Stimulated activated memory B cell treated with anti-CD40 and anti-IgM and Interleukin-4, amounts not matched to agents 10 μg/mL and 1 μg/mL and 100 μg/mL, for 72 hours (primary cell): ENCODE measurements around the gene TBC1D20.

Source experiments
- ATAC-seq: fragments of 150-1000 bp; cut with Tn5 transposase; 2 replicates; pipeline ENCODE4 v1.10.0; 2021
- H3K27ac Mint-ChIP-seq: one replicate; pipeline ENCODE4 v1.8.0; 2022; ENCODE audit warnings: mild to moderate bottlenecking, mixed read lengths
- H3K27me3 Mint-ChIP-seq: one replicate; pipeline ENCODE4 v1.8.0; 2022; ENCODE audit warnings: mixed read lengths
- H3K36me3 Mint-ChIP-seq: one replicate; pipeline ENCODE4 v1.8.0; 2022; ENCODE audit warnings: mixed read lengths
- H3K4me1 Mint-ChIP-seq: one replicate; pipeline ENCODE4 v1.8.0; 2022; ENCODE audit warnings: mixed read lengths
- H3K4me3 Mint-ChIP-seq: one replicate; pipeline ENCODE4 v1.8.0; 2022; ENCODE audit warnings: mild to moderate bottlenecking, moderate library complexity, mixed read lengths
- H3K9me3 Mint-ChIP-seq: one replicate; pipeline ENCODE4 v1.8.0; 2022; ENCODE audit warnings: mixed read lengths

Gene TBC1D20

GRCh38 chr20:434221-434620 is 28.1 kb downstream of the TBC1D20 start:
- Mint-ChIP-seq H3K27ac (peak overlapping the region; percentile 85), H3K27me3 (no peaks in the 10 kb centered on the region), H3K9me3 (no peaks in the 10 kb centered on the region), H3K4me3 (peak overlapping the region; percentile 16), H3K36me3 (peaks cover 57% of the 10 kb centered on the region), H3K4me1 (peaks cover 71% of the 10 kb centered on the region)
- no peak for ATAC-seq

- Mint-ChIP-seq H3K36me3 (peaks cover 51% of the 10 kb centered on the region), H3K9me3 (no peaks in the 10 kb centered on the region), H3K4me1 (peaks cover 63% of the 10 kb centered on the region), H3K4me3 (peak overlapping the region; percentile 55), H3K27me3 (no peaks in the 10 kb centered on the region), H3K27ac (peak overlapping the region; percentile 85)
- ATAC-seq, result peak; percentile 82
Measured at GRCh38 chr20:433300-433975, 28.9 kb downstream of the TBC1D20 start.

- Mint-ChIP-seq H3K9me3 (no peaks in the 10 kb centered on the region), H3K36me3 (peaks cover 55% of the 10 kb centered on the region), H3K4me1 (peaks cover 57% of the 10 kb centered on the region), H3K4me3 (no peak overlapping the region), H3K27me3 (no peaks in the 10 kb centered on the region), H3K27ac (peak overlapping the region; percentile 85)
- no peak for ATAC-seq
Measured at GRCh38 chr20:432677-433299, 29.5 kb downstream of the TBC1D20 start.

GRCh38 chr20:432208-432607 is 30.1 kb downstream of the TBC1D20 start:
- peaks cover 51% of the 10 kb centered on the region for H3K36me3 Mint-ChIP-seq
- ATAC-seq, result no peak
- H3K4me1 Mint-ChIP-seq, result peaks cover 51% of the 10 kb centered on the region
- peak overlapping the region; percentile 85 for H3K27ac Mint-ChIP-seq
- H3K27me3 Mint-ChIP-seq, result no peaks in the 10 kb centered on the region
- no peaks in the 10 kb centered on the region for H3K9me3 Mint-ChIP-seq
- H3K4me3 Mint-ChIP-seq, result no peak overlapping the region

GRCh38 chr20:431012-431904 is 31.1 kb downstream of the TBC1D20 start:
- ATAC-seq, result no peak
- H3K36me3 Mint-ChIP-seq, result peaks cover 45% of the 10 kb centered on the region
- H3K9me3 Mint-ChIP-seq, result no peaks in the 10 kb centered on the region
- H3K27me3 Mint-ChIP-seq, result no peaks in the 10 kb centered on the region
- peak overlapping the region; percentile 20 for H3K27ac Mint-ChIP-seq
- H3K4me1 Mint-ChIP-seq, result peaks cover 49% of the 10 kb centered on the region
- H3K4me3 Mint-ChIP-seq, result no peak overlapping the region

GRCh38 chr20:430091-430999 is 32.0 kb downstream of the TBC1D20 start:
- H3K4me1 Mint-ChIP-seq, result peaks cover 42% of the 10 kb centered on the region
- no peaks in the 10 kb centered on the region for H3K27me3 Mint-ChIP-seq
- H3K9me3 Mint-ChIP-seq, result no peaks in the 10 kb centered on the region
- peaks cover 43% of the 10 kb centered on the region for H3K36me3 Mint-ChIP-seq
- ATAC-seq, result no peak
- peak overlapping the region; percentile 20 for H3K27ac Mint-ChIP-seq
- H3K4me3 Mint-ChIP-seq, result no peak overlapping the region

GRCh38 chr20:428658-429200 is 33.6 kb downstream of the TBC1D20 start:
- H3K27me3 Mint-ChIP-seq, result no peaks in the 10 kb centered on the region
- H3K4me1 Mint-ChIP-seq, result peaks cover 26% of the 10 kb centered on the region
- ATAC-seq, result no peak
- no peak overlapping the region for H3K27ac Mint-ChIP-seq
- no peak overlapping the region for H3K4me3 Mint-ChIP-seq
- H3K36me3 Mint-ChIP-seq, result peaks cover 53% of the 10 kb centered on the region
- H3K9me3 Mint-ChIP-seq, result no peaks in the 10 kb centered on the region

GRCh38 chr20:427849-428657 is 34.3 kb downstream of the TBC1D20 start:
- Mint-ChIP-seq H3K4me3 (no peak overlapping the region), H3K27me3 (no peaks in the 10 kb centered on the region), H3K4me1 (peaks cover 19% of the 10 kb centered on the region), H3K27ac (no peak overlapping the region), H3K9me3 (no peaks in the 10 kb centered on the region), H3K36me3 (peaks cover 56% of the 10 kb centered on the region)
- no peak for ATAC-seq

- H3K4me3 Mint-ChIP-seq, result no peak overlapping the region
- H3K9me3 Mint-ChIP-seq, result no peaks in the 10 kb centered on the region
- ATAC-seq, result no peak
- H3K36me3 Mint-ChIP-seq, result peaks cover 55% of the 10 kb centered on the region
- H3K4me1 Mint-ChIP-seq, result peaks cover 13% of the 10 kb centered on the region
- H3K27me3 Mint-ChIP-seq, result no peaks in the 10 kb centered on the region
- H3K27ac Mint-ChIP-seq, result no peak overlapping the region
Measured at GRCh38 chr20:427401-427800, 34.9 kb downstream of the TBC1D20 start.

GRCh38 chr20:426566-426965 is 35.8 kb downstream of the TBC1D20 start:
- Mint-ChIP-seq H3K27me3 (no peaks in the 10 kb centered on the region), H3K9me3 (no peaks in the 10 kb centered on the region), H3K4me3 (no peak overlapping the region), H3K27ac (no peak overlapping the region), H3K4me1 (peaks cover 10% of the 10 kb centered on the region), H3K36me3 (peaks cover 60% of the 10 kb centered on the region)
- no peak for ATAC-seq

- H3K36me3 Mint-ChIP-seq, result peaks cover 64% of the 10 kb centered on the region
- H3K4me3 Mint-ChIP-seq, result no peak overlapping the region
- no peaks in the 10 kb centered on the region for H3K9me3 Mint-ChIP-seq
- ATAC-seq, result no peak
- no peaks in the 10 kb centered on the region for H3K27me3 Mint-ChIP-seq
- H3K27ac Mint-ChIP-seq, result peak overlapping the region; percentile 35
- peaks cover 24% of the 10 kb centered on the region for H3K4me1 Mint-ChIP-seq
Measured at GRCh38 chr20:421685-422250, 40.6 kb downstream of the TBC1D20 start.

GRCh38 chr20:420721-421574 is 41.4 kb downstream of the TBC1D20 start:
- peak; percentile 60 for ATAC-seq
- peaks cover 24% of the 10 kb centered on the region for H3K4me1 Mint-ChIP-seq
- no peaks in the 10 kb centered on the region for H3K9me3 Mint-ChIP-seq
- H3K4me3 Mint-ChIP-seq, result no peak overlapping the region
- no peaks in the 10 kb centered on the region for H3K27me3 Mint-ChIP-seq
- peaks cover 65% of the 10 kb centered on the region for H3K36me3 Mint-ChIP-seq
- peak overlapping the region; percentile 35 for H3K27ac Mint-ChIP-seq

GRCh38 chr20:420166-420620 is 42.1 kb downstream of the TBC1D20 start:
- Mint-ChIP-seq H3K36me3 (peaks cover 69% of the 10 kb centered on the region), H3K9me3 (no peaks in the 10 kb centered on the region), H3K4me1 (peaks cover 24% of the 10 kb centered on the region), H3K27ac (peak overlapping the region; percentile 19), H3K4me3 (no peak overlapping the region), H3K27me3 (no peaks in the 10 kb centered on the region)
- ATAC-seq, result peak; percentile 34
